C1 segment of cervical spinal cord (tissue), 14 donors: ENCODE data around the gene REV3L.
"Not testable (repeated sequence)": the region's sequence is repeated elsewhere in the genome, so short reads cannot be mapped to it uniquely, and the experiment has no call there.

Source experiments
- DNase-seq, 14 donors: peaks; one replicate each; lab custom pipeline; 2025; lab: John Stamatoyannopoulos, UW

Gene REV3L

GRCh38 chr6:111263837-111264236, 219.2 kb downstream of the REV3L start:
- no peak for DNase-seq

- DNase-seq = no peak
Measured at GRCh38 chr6:111260570-111261298, 222.3 kb downstream of the REV3L start.

- peak; percentile 74 to 97 (median 95) for DNase-seq
Measured at GRCh38 chr6:111259089-111259831, 223.8 kb downstream of the REV3L start.

GRCh38 chr6:111258615-111259088, 224.4 kb downstream of the REV3L start:
- no peak for DNase-seq

GRCh38 chr6:111258010-111258409, 225.0 kb downstream of the REV3L start:
- peak in 1 of 14 donors; percentile 0 for DNase-seq

GRCh38 chr6:111256646-111257045, 226.4 kb downstream of the REV3L start:
- DNase-seq = no peak

GRCh38 chr6:111255838-111256237, 227.2 kb downstream of the REV3L start:
- DNase-seq = not testable (repeated sequence)

- DNase-seq = no peak
Measured at GRCh38 chr6:111254779-111255166, 228.2 kb downstream of the REV3L start.

GRCh38 chr6:111254004-111254778, 228.8 kb downstream of the REV3L start:
- DNase-seq = no peak

- no peak for DNase-seq
Measured at GRCh38 chr6:111252726-111253125, 230.3 kb downstream of the REV3L start.

GRCh38 chr6:111250791-111251354, 232.1 kb downstream of the REV3L start:
- DNase-seq = no peak
